ENCODE measurements around the gene LSM5. TPM values are rescaled to one million over a fixed set of nuclear protein-coding genes. Genes with fewer than 3 reads are reported as not detected.

Gene LSM5
- total RNA-seq, 1 experiment from 2014 or later, result 104 TPM

DNA sequence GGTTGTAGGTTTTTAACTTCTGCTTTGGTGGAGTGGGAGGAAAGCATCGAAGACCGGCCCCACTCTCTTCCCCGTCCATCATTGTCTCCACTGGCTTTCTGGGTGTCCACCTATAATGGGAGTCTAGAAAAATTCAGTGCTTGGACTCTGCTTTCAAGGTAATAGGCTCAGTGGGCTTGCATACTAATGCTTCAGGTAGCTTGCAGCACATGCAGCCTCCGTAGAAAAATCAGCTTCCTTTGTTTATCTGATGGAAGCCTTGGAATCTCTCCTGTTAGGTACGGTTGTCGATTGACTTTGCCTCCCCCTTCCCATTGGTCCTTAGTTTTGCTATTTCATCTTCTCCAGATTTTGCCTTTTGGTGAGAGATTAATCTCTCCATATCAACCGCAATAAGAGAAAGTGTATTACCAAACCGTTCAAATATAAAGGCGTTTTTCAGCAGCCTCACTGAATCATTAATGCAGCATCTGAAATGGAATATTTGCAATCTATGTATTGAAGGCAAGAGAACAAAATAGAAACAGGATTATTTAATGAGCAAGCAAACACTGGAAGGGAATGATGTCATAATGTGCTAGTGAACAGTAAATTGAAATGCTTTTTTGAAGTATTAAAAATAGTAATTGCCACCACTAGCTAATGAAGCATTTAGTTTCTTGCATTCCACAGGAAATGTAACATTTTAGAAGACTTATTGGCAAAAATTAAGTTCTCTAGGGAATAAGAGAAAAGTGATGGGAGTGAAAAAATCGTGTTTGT is 6.1 kb upstream of the LSM5 start:
- no peaks in the 10 kb centered on the region for H3K36me3 ChIP-seq (ENCODE audit: low read depth)
- peaks cover 44% of the 10 kb centered on the region for H3K4me1 ChIP-seq (replicated peaks; ENCODE audit: insufficient read depth)
- no peaks in the 10 kb centered on the region for H3K27me3 ChIP-seq (ENCODE audit: insufficient read depth, low read depth)
- peaks cover 19% of the 10 kb centered on the region for H3F3A ChIP-seq (ENCODE audit: insufficient read depth, low read depth)
- H3K27ac ChIP-seq, result peak overlapping the region; percentile 80
- peak overlapping the region; percentile 99 for H2AFZ ChIP-seq
- H3K9me2 ChIP-seq (ENCODE audit: insufficient read depth), result no peaks in the 10 kb centered on the region
- peaks cover 3% of the 10 kb centered on the region; the same call in 1 of the 2 replicates for H3K9me3 ChIP-seq (ENCODE audit: insufficient read depth, low read depth)
- ChIA-PET POLR2A (ENCODE audit: unreplicated experiment) (interaction anchor here (0.6 to 1.0 kb wide), 3 partner anchors 65 to 162 kb away, joined by 5 to 15 read pairs (median 7); no protein-coding TSS in a partner anchor), CTCF (interaction anchor here (0.7 kb wide), 1 partner anchor 1695 kb away, joined by 5 read pairs; no protein-coding TSS in a partner anchor)
- TF ChIP-seq EZH2 (IDR thresholded peaks at IDR 0.05; ENCODE audit: low read depth), result no peak
- TF ChIP-seq, protein P1, sequence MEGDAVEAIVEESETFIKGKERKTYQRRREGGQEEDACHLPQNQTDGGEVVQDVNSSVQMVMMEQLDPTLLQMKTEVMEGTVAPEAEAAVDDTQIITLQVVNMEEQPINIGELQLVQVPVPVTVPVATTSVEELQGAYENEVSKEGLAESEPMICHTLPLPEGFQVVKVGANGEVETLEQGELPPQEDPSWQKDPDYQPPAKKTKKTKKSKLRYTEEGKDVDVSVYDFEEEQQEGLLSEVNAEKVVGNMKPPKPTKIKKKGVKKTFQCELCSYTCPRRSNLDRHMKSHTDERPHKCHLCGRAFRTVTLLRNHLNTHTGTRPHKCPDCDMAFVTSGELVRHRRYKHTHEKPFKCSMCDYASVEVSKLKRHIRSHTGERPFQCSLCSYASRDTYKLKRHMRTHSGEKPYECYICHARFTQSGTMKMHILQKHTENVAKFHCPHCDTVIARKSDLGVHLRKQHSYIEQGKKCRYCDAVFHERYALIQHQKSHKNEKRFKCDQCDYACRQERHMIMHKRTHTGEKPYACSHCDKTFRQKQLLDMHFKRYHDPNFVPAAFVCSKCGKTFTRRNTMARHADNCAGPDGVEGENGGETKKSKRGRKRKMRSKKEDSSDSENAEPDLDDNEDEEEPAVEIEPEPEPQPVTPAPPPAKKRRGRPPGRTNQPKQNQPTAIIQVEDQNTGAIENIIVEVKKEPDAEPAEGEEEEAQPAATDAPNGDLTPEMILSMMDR (conservative IDR thresholded peaks at IDR 0.05), result no peak
- intact Hi-C loops (cut with micrococcal nuclease; ENCODE audit: unreplicated experiment), result loop anchor here (5.0 to 10.0 kb wide), 5 partner anchors 56 to 549 kb away; partner anchors contain the start of gene KBTBD2
- H3K4me3 ChIP-seq, result peak overlapping the region; percentile 71
- no peak for DNase-seq
- peaks cover 20% of the 10 kb centered on the region for H4K20me1 ChIP-seq (ENCODE audit: insufficient read depth)
- H3K79me2 ChIP-seq (ENCODE audit: low read depth), result peaks cover 65% of the 10 kb centered on the region
- peak overlapping the region; percentile 89 for H3K4me2 ChIP-seq
- BruUV-seq (replicated peaks), result no TSS peak

DNA sequence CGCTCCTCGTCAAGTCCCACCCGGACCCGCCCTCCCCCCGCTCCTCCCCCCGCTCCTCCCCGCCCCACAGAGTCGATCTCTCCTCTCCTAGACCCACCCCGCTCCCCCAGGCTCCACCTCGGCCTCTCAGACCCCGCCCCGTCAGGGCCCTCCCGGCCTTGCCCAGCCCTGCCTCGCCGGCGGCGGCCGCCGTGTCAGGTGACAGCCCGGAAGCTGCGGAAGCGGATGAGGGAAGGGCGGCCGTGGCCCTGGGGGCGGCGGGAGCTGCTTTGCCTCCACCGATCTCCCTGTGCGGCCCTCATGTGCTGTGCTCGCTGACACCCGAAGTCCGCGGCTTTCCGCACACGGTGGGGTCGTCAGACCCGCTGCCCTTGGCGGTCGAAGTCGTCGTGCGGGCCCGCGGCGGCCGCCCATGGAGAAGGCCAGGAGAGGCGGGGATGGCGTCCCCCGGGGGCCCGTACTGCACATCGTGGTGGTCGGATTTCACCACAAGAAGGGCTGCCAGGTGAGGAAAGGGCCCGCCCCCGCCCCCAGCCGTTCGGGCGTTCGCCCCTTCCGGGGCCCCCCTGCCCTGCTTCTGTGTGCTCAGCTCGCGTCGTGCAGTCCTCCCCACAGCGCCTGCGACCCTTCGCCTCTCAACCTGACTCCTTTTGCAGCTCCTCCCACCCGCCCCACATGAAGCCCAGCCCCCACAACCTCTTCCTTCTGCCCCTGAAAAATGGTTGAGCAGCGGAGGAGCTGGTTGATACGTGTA is 5.3 kb upstream of the LSM5 start, which contains the start of gene AVL9:
AVL9 (plus strand) TSS at position 192 of the 754 bp plus-strand sequence; CDS start at position 413, 221 bp downstream.
- Histone ChIP-seq H3F3A (ENCODE audit: insufficient read depth, low read depth) (peaks cover 19% of the 10 kb centered on the region), H3K4me2 (peak within 1 kb of the TSS; percentile 94), H3K36me3 (ENCODE audit: low read depth) (no peaks in the 10 kb centered on the region), H3K4me1 (replicated peaks; ENCODE audit: insufficient read depth) (peaks cover 37% of the 10 kb centered on the region), H3K9me3 (ENCODE audit: insufficient read depth, low read depth) (peaks cover 3% of the 10 kb centered on the region; the same call in 1 of the 2 replicates), H3K79me2 (ENCODE audit: low read depth) (peaks cover 58% of the 10 kb centered on the region), H3K27me3 (ENCODE audit: insufficient read depth, low read depth) (no peaks in the 10 kb centered on the region), H3K9me2 (ENCODE audit: insufficient read depth) (no peaks in the 10 kb centered on the region), H3K4me3 (peak within 1 kb of the TSS; percentile 92), H3K27ac (peak within 1 kb of the TSS; percentile 80), H4K20me1 (ENCODE audit: insufficient read depth) (peaks cover 13% of the 10 kb centered on the region), H2AFZ (peak within 1 kb of the TSS; percentile 100)
- TF ChIP-seq, protein P1 (conservative IDR thresholded peaks at IDR 0.05), result no peak
- no peak for TF ChIP-seq EZH2 (IDR thresholded peaks at IDR 0.05; ENCODE audit: low read depth)
- DNase-seq, result peak; percentile 89 to 100
- CTCF ChIA-PET, result interaction anchor here (0.6 to 0.7 kb wide), 3 partner anchors 351 to 1694 kb away, joined by 3 to 8 read pairs (median 5); no protein-coding TSS in a partner anchor
- POLR2A ChIA-PET (ENCODE audit: unreplicated experiment), result interaction anchor here (0.6 to 1.0 kb wide), 6 partner anchors 8 to 163 kb away, joined by 3 to 15 read pairs (median 5); no protein-coding TSS in a partner anchor
- BruUV-seq (replicated peaks), result no TSS peak
- intact Hi-C loops (cut with micrococcal nuclease; ENCODE audit: unreplicated experiment), result loop anchor here (2.0 to 10.0 kb wide), 7 partner anchors 57 to 549 kb away; partner anchors contain the start of gene KBTBD2

DNA sequence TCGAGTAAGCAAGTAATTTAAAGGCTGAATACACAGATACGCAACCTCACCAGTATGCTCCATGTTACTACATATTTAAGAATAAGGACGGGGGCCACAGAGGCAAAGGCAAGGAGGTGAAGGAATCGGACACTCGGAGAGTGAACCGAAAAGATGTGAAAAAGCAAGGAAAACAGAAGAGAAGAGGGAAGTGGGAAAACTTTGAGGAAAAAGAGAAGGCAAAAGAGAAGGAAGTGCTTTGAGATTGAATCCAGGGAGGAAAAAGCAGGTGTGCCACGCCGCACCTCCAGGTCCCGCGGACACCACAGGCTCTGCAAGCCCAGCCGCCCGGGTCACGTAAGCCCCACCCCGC is 4.7 kb upstream of the LSM5 start:
- Histone ChIP-seq H3K4me2 (peak overlapping the region; percentile 94), H3K36me3 (ENCODE audit: low read depth) (no peaks in the 10 kb centered on the region), H3K4me1 (replicated peaks; ENCODE audit: insufficient read depth) (peaks cover 32% of the 10 kb centered on the region), H3K4me3 (peak overlapping the region; percentile 92), H3K9me2 (ENCODE audit: insufficient read depth) (no peaks in the 10 kb centered on the region), H4K20me1 (ENCODE audit: insufficient read depth) (peaks cover 10% of the 10 kb centered on the region), H3K79me2 (ENCODE audit: low read depth) (peaks cover 55% of the 10 kb centered on the region), H3F3A (ENCODE audit: insufficient read depth, low read depth) (peaks cover 18% of the 10 kb centered on the region; the same call in 1 of the 2 replicates), H3K9me3 (ENCODE audit: insufficient read depth, low read depth) (peaks cover 3% of the 10 kb centered on the region; the same call in 1 of the 2 replicates), H3K27me3 (ENCODE audit: insufficient read depth, low read depth) (no peaks in the 10 kb centered on the region), H3K27ac (peak overlapping the region; percentile 62), H2AFZ (peak overlapping the region; percentile 100)
- no TSS peak for BruUV-seq (replicated peaks)
- DNase-seq, result no peak
- intact Hi-C loops (cut with micrococcal nuclease; ENCODE audit: unreplicated experiment), result loop anchor here (2.0 to 10.0 kb wide), 8 partner anchors 57 to 550 kb away; partner anchors contain the start of gene KBTBD2
- ChIA-PET POLR2A (ENCODE audit: unreplicated experiment) (interaction anchor here (0.7 to 1.0 kb wide), 2 partner anchors 9 to 66 kb away, joined by 4 to 7 read pairs; no protein-coding TSS in a partner anchor), CTCF (interaction anchor here (0.6 kb wide), 2 partner anchors 352 to 633 kb away, joined by 3 to 8 read pairs; no protein-coding TSS in a partner anchor)
- TF ChIP-seq, protein P1 (conservative IDR thresholded peaks at IDR 0.05), result no peak
- TF ChIP-seq EZH2 (IDR thresholded peaks at IDR 0.05; ENCODE audit: low read depth), result no peak
